HG03469 (cell line): Measurements from ENCODE around the gene MIDN.
"Not testable (repeated sequence)": the region's sequence is repeated elsewhere in the genome, so short reads cannot be mapped to it uniquely, and the experiment has no call there.

Experiments used
- ATAC-seq: cut with Tn5 transposase; IDR thresholded peaks from one replicate; pipeline ENCODE4 v1.9.1; 2021; ENCODE audit warnings: mild to moderate bottlenecking, moderate library complexity, moderate number of reproducible peaks; ENCODE audit not compliant: unreplicated experiment

Gene MIDN

GRCh38 chr19:1291761-1292418, 43.5 kb downstream of the MIDN start:
- ATAC-seq: no peak

GRCh38 chr19:1292419-1293151, 44.2 kb downstream of the MIDN start:
- ATAC-seq: no peak

GRCh38 chr19:1293782-1294604, 45.6 kb downstream of the MIDN start:
- no peak for ATAC-seq

GRCh38 chr19:1294688-1295087, 46.3 kb downstream of the MIDN start:
- ATAC-seq: no peak

GRCh38 chr19:1295169-1296012, 47.0 kb downstream of the MIDN start:
- ATAC-seq: no peak

- ATAC-seq: no peak
Observed at GRCh38 chr19:1296078-1296477, 47.7 kb downstream of the MIDN start.

GRCh38 chr19:1296575-1297271, 48.3 kb downstream of the MIDN start:
- ATAC-seq: no peak

GRCh38 chr19:1298235-1298634, 49.9 kb downstream of the MIDN start:
- ATAC-seq: no peak

- ATAC-seq: no peak
Observed at GRCh38 chr19:1299801-1300200, 51.4 kb downstream of the MIDN start.

- ATAC-seq: no peak
Observed at GRCh38 chr19:1300744-1301490, 52.5 kb downstream of the MIDN start.

GRCh38 chr19:1302533-1303239, 54.3 kb downstream of the MIDN start:
- no peak for ATAC-seq

GRCh38 chr19:1304197-1304924, 56.0 kb downstream of the MIDN start:
- no peak for ATAC-seq

GRCh38 chr19:1305354-1305753, 57.0 kb downstream of the MIDN start:
- not testable (repeated sequence) for ATAC-seq

GRCh38 chr19:1307320-1307719, 58.9 kb downstream of the MIDN start:
- no peak for ATAC-seq

GRCh38 chr19:1307755-1308303, 59.4 kb downstream of the MIDN start:
- ATAC-seq: no peak

GRCh38 chr19:1308718-1309117, 60.3 kb downstream of the MIDN start:
- ATAC-seq: no peak
